Measurements from ENCODE around the gene ASB7.

The ASB7 gene

DNA sequence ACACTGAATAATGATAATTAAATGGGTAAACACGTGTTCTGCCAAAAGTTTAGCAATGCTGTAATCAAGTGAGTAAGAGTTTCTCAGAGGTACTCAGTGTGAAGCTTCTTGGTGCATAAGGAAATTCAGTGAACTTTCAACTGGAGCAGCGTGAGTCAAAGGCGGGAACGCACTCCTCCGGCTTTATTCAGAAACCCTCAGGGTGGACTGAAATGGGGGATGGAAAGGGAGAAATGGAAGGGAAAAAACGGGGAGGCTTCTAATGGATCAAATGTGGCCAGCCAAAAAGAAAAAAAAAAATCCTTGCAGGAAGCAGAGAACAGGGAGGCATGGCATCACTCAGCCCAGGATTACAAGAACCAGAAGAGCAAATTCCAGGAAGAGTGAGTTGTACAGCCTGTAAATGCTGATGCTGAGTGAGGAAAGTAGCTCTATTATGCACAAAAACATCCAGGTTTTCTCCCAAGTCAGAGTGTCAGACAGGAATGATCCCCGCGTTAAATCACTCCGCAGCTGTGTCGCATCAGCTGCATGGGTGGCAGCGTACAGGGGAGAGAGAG is 85.3 kb downstream of the ASB7 start:
- no peak for DNase-seq

DNA sequence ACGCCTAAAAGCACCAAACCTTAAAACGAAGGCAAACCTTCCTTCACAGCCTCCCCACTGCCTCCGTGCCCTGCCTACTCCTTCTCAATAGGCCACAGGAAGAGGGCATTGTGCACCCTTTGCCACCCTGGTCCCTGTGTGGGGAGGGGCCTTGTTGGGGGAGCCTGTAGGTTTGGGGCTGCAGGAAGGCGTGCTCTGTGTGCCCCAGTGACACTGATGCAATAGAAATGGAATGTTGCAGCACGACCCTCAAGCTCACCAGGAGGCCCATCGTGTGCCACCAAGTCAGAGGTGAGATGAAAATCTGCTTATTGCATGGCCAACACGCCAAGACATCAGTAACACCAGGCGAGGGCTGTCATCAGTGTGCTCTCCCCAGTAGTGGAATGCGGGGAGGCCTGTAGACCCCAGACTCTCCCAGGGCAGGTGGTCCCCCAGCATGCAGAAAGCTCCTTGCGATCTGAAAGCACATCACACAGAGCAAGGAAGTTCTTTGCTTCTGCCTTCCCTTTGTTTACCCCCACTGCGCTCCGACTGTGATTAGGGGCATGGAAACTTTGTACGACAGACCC is 86.2 kb downstream of the ASB7 start:
- no peak for DNase-seq

DNA sequence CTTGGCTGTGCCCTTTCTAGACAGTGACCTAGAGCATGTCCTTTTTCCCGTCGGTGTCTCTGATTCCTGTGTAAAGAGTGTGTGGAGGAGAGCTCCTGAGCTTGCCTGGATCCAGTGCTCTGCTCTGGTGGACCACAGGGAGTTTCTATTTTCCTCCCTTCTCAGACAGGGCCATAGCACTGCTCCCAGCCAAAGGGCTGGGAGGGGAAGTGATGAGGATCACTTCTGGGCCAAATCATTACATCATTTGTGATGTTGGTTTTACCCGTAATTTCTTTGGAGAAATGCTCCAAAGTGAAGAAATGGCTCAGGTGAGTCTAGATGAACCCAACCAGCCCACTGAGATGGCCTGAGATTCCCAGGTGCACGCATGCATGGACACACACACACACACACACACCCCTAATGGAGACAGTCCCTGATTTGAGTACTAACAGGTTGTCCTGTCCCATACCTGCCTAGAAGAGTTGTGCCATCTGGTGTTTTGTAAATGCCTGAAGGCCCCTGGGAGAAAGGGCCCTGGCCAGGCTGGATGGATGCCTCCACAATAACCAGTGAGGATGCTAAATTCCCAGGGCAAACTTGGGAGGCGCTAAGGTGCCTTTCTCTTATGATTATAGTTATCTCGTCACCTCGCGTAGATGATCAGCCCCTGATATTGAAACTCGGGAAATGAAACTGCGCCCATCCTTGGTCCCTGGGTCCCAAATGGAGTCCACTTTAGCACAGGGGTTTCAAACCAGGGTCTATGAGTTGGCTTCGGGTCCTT is 86.9 kb downstream of the ASB7 start:
- no peak for DNase-seq

DNA sequence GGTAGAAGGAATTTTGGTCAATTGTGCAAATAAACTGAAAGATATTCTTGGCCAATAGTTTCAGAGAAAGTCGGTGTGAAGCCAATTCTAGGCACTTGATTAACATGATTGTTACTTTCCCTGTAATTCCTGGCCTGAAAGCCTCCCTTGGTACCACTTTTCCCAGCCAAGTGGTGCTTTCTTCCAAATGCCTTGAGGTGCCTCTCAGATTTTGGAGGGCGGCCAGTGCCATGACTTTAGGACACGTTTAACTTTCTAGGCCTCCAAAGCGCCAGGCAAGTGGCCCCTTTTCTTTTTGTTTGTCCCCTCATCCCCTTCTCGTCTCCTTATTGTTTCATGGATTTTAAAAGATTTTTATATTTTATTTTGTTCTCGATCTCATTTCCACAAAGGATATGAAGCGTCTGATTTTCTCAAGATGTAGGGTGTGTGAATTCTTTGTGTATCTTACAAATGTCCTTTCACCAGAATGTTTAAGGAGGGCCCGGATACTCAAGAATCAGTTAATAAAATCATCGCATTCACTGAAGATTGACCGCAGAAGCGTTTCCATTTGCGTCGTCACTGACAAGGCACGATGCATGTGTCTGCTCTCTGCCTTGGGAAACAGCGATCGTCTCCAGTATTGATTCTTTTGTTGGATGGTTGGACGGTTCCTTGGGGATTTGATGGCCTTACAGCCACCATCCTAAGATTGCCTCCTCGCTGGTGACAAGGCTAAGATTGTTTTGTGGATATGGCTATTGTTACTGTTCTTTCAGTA is 87.8 kb downstream of the ASB7 start:
- no peak for DNase-seq

DNA sequence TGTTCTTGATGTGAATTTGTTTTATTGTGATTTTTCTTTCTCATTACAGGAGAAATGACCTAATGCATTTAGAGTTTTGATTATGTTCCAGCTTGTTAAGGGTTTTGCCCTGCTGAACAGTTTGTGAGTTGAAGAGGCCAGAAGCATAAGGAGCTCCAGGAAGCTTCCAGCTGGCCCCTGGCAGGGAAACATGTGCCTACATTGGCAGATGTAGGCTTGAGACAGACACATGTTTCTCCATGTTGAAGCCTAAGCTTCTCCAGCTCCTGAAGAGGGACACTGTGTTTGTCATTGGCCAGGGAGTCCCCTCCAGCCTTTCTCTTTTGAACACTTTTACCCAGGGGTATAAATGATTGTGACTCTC is 88.4 kb downstream of the ASB7 start:
- no peak for DNase-seq

DNA sequence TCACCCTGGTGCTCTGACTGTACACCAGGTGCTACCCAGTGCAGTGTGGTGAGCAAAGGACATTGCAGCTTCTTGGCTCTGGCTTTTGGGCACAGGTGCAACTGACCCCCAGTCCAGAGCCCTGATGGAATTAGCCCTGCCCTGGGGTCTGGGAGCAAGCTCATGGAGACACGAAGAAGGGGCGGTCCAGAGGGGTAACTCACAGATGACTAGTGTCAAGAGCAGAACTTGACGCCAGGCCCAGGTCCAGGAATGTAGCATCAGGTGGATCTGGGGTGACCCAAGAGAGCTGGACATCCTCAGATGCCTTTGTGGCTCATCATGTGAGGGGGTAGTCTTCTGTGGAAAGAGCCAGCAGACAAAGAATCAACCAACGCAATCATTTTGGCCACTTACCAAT is 88.9 kb downstream of the ASB7 start:
- DNase-seq: no peak

DNA sequence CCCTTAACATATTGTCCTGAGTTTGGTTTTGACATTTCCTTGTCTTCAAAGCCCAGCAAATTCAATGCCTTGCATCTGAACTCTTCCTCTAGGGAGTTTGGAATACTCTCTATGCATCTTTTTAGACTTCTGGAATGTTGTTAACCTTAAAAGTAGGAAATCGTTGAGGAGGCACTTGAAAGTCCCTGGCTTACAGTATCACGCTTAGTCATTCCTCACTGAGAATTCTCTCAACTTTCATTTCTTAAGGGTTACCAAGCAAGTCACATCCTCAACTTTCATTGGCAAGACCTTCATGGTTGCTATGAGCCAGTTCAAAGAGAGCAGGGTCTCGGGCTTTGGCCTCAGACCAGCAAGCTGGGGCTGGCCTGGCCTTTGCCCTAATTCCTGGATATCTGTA is 89.9 kb downstream of the ASB7 start:
- no peak for DNase-seq

DNA sequence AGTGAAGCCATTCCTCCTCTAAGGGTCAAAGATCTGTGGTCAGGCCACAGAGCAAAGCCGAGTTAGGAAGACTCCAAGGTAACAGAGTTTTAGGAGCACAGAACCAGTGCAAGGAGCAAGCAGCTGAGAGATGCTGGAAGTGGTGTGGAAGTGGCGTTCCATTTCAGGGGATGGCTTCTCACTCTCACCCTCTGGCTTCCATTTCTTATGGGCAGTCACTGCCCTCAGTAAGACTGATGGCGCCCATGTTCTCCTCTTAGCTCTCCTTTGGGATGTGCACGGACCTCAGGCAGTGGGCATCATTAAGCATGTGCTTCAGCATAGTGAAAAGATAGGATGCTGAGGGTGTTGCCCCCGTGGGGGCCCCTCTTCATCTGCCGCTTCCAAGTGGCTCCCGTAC is 90.3 kb downstream of the ASB7 start:
- no peak for DNase-seq

DNA sequence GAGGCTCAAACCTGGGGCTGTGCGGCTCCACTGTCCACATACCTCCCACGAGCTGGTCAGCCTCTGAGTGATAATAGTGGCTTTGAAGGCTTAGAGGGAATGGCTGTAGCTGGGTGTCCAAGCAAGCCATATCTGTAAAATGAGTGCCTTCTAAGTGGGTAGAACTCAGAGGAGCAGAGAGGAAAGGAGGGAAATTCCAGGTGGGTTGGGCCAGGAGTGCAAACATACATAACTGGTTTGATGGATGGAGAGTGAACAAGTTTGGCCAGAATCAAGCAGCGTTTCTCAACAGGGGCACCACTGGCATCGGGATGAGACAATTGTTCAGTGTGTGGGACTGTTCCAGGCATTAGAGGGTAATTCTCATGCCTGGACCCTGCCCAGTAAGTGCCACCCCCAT is 91.1 kb downstream of the ASB7 start:
- no peak for DNase-seq

DNA sequence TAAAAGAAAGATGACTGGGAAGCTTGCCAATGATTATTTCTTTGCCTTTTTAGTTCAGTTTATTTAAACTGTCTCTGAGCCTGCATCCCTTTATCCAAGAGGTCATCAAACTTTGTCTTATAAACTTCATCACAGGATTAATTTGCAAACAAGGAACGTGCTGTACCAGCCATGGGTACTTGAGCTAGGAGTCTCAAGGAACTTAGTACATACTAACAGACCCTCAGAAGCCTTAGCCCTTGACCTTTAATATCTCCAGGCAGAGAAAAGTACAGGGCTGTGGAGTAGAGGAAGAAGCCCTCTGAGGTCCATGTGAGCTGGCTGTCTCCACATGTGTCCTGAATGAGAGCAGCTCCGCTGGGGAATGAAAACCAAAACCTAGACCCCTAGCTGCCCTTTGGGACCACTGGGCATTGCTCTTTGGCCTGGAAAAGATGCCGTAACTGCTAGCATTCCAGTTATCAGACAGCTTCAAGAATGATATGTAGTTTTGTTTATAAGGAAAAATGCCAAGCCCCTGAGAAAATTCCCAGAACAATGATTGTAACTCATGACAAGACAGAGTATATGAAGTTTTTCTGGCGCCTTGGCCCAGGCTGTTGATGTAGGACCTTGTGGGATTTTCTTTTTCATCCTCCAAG is 92.1 kb downstream of the ASB7 start:
- no peak for DNase-seq

DNA sequence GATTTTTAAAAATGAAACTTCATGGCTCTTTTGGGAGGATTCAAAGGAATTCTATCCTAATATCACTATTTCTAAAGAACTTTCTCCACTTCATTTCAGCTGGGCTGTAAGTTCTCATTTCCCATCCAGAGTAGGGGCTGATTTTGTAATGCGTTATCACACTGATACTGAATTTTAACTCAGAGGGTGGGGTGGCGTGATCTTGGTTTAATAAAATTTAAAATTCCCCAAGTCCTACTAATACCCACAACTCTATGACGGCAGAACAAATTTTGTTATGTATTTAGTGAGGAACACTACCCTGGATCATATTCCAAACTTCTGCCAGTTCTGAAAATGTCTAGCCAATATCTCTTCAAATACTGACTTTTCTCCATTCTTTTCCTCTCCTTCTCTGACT is 92.7 kb downstream of the ASB7 start:
- DNase-seq: no peak

DNA sequence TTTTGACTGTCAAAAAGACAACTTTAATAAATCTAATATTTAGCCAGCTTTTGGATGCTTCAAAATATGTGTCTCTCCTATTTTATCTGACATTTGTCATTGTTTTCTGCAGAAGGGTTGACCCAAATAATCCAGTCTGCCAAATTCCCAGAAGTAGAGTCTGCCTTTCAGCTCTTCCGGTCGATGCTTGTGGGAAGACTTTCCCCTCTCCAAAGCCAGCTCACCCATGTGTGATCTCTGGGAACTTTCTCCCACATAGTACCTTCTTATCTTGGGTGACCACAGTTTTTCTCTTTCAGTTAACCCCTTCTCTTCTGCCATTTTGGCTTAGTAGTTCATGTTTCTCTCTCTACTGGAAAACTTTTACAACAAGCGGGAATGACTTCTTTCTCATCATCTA is 94.1 kb downstream of the ASB7 start:
- DNase-seq: no peak
